HepG2 (cell line): ENCODE data around the gene B4GALT1. TPM values are rescaled to one million over a fixed set of nuclear protein-coding genes. Genes with fewer than 3 reads are reported as not detected.

Experiments used
- ATAC-seq: fragments of 200-7000 bp; cut with Tn5 transposase; 3 replicates; pipeline ENCODE4 v1.9.1; 2020; ENCODE audit warnings: mild to moderate bottlenecking, moderate library complexity
- BruUV-seq: library from RNA; stranded (reverse); fragments of 400-500 nt; replicated peaks from 2 replicates; lab custom pipeline; 2021; lab: Mats Ljungman, UMichigan
- CTCF ChIA-PET: fragments of 300-600 bp; formaldehyde crosslinking; extraction: SDS; loops from one replicate; lab custom pipeline; 2021; ENCODE audit warnings: low total read pairs, inconsistent platforms, low intra/inter-chr PET ratio; lab: Yijun Ruan, JAX
- POLR2A ChIA-PET: fragments of 350-600 bp; sonication (Branson Sonifier 250); formaldehyde crosslinking; loops from one replicate; lab custom pipeline; 2020; ENCODE audit warnings: antibody characterized with exemption, inconsistent platforms; lab: Yijun Ruan, JAX
- DNase-seq: peaks from one replicate; pipeline ENCODE4 v3.0.0-alpha.2; 2015; ENCODE audit warnings: low spot score
- FAIRE-seq: peaks from 3 replicates; lab custom pipeline; 2011; peaks lifted over from hg19 to GRCh38; lab: Jason Lieb, UNC
- H2AFZ ChIP-seq: one replicate; pipeline ENCODE4 v1.6.1; 2011; ENCODE audit warnings: low read length, inconsistent platforms
- H3K27ac ChIP-seq: fragments of 300-600 bp; 3 replicates; pipeline ENCODE4 v1.8.0; 2011; ENCODE audit warnings: mixed run types, mild to moderate bottlenecking, mixed read lengths, low read length, inconsistent platforms; ENCODE audit not compliant: insufficient read depth; ENCODE audit errors: extremely low read length
- H3K27me3 ChIP-seq, 2 experiments: fragments of 200-600 bp in 1 of 2; 2 replicates in 1 of 2; 3 replicates in 1 of 2; pipeline versions ENCODE4 v1.6.0 to v1.8.0; 2011; ENCODE audit warnings: low read length in 2 of 2, mild to moderate bottlenecking in 2 of 2, moderate library complexity in 2 of 2, inconsistent platforms in 1 of 2; ENCODE audit not compliant: insufficient read depth in 2 of 2, control insufficient read depth in 1 of 2
- H3K36me3 ChIP-seq, 2 experiments: fragments of 200-600 bp in 1 of 2; replicated peaks in 1 of 2; 2 replicates in 1 of 2; 3 replicates in 1 of 2; pipeline versions ENCODE4 v1.5.1 to v1.8.0; 2011; ENCODE audit warnings: low read length in 2 of 2, inconsistent platforms in 1 of 2; ENCODE audit not compliant: insufficient read depth in 2 of 2, control insufficient read depth in 1 of 2
- H3K4me1 ChIP-seq: 2 replicates; pipeline ENCODE4 v1.5.1; 2012; ENCODE audit warnings: low read length, inconsistent platforms; ENCODE audit not compliant: insufficient read depth
- H3K4me2 ChIP-seq: 2 replicates; pipeline ENCODE4 v1.6.0; 2011; ENCODE audit warnings: low read depth, low read length, inconsistent platforms
- H3K4me3 ChIP-seq, 3 experiments: fragments of 200-600 bp in 1 of 3; sonication (generic), shearing (Covaris generic) in 1 of 3; replicated peaks in 1 of 3; 2 replicates each; pipeline ENCODE4 v1.5.1; 2011 to 2016; ENCODE audit warnings: low read length in 3 of 3, inconsistent platforms in 2 of 3, low read depth in 2 of 3, mild to moderate bottlenecking in 2 of 3, control low read depth in 1 of 3, mixed read lengths in 1 of 3; ENCODE audit not compliant: insufficient read depth in 1 of 3
- H3K79me2 ChIP-seq: one replicate; pipeline ENCODE4 v1.6.1; 2011; ENCODE audit warnings: low read length, inconsistent platforms; ENCODE audit not compliant: insufficient read depth
- H3K9ac ChIP-seq: 2 replicates; pipeline ENCODE4 v1.6.0; 2011; ENCODE audit warnings: mild to moderate bottlenecking, low read depth, low read length, inconsistent platforms; ENCODE audit not compliant: insufficient read depth
- H3K9me3 ChIP-seq: 2 replicates; pipeline ENCODE4 v1.5.1; 2012; ENCODE audit warnings: mild to moderate bottlenecking, low read length
- H4K20me1 ChIP-seq: 2 replicates; pipeline ENCODE4 v1.6.0; 2011; ENCODE audit warnings: inconsistent platforms, mild to moderate bottlenecking, low read length, moderate library complexity; ENCODE audit not compliant: insufficient read depth
- ARNT ChIP-seq: fragments of 450-650 bp; IDR thresholded peaks from 2 replicates; pipeline ENCODE4 v1.6.1; 2017
- ASH2L ChIP-seq: fragments of 300-600, 200-600 bp; sonication (generic); IDR thresholded peaks from 2 replicates; pipeline ENCODE4 v1.7.0; 2017; ENCODE audit warnings: low read depth, mild to moderate bottlenecking, moderate library complexity, mixed read lengths, low read length; ENCODE audit not compliant: insufficient read length
- ATF1 ChIP-seq: IDR thresholded peaks from 2 replicates; pipeline ENCODE4 v1.6.1; 2016; ENCODE audit warnings: mild to moderate bottlenecking, control low read depth
- ATRX ChIP-seq: sonication (generic); formaldehyde crosslinking; IDR thresholded peaks from 2 replicates; pipeline ENCODE4 v1.4.0; 2020; ENCODE audit warnings: missing genetic modification reagents, borderline replicate concordance
- BORCS8-MEF2B ChIP-seq: sonication (generic); formaldehyde crosslinking; IDR thresholded peaks from 2 replicates; pipeline ENCODE4 v1.8.0; 2022; ENCODE audit warnings: mild to moderate bottlenecking, missing genetic modification reagents
- CEBPG ChIP-seq: IDR thresholded peaks from 2 replicates; pipeline ENCODE4 v1.6.1; 2016
- CHD2 ChIP-seq: IDR thresholded peaks from 2 replicates; pipeline ENCODE4 v1.6.1; 2011; ENCODE audit warnings: low read depth, low read length, improper control_type of control experiment
- GMEB2 ChIP-seq: IDR thresholded peaks from 2 replicates; pipeline ENCODE4 v1.6.1; 2016; ENCODE audit warnings: missing biosample characterization, missing genetic modification reagents, low read depth
- KMT2B ChIP-seq: IDR thresholded peaks from 2 replicates; pipeline ENCODE4 v1.6.1; 2016; ENCODE audit warnings: missing genetic modification reagents, missing compliant biosample characterization
- MNT ChIP-seq: fragments of 450-650 bp; IDR thresholded peaks from 2 replicates; pipeline ENCODE4 v1.6.1; 2016
- NFE2L1 ChIP-seq: sonication (generic); formaldehyde crosslinking; IDR thresholded peaks from 2 replicates; pipeline ENCODE4 v1.4.0; 2020; ENCODE audit warnings: missing genetic modification reagents, mild to moderate bottlenecking, borderline replicate concordance
- SATB2 ChIP-seq: sonication (generic); formaldehyde crosslinking; IDR thresholded peaks from 2 replicates; pipeline ENCODE4 v1.5.0; 2020; ENCODE audit warnings: missing genetic modification reagents
- SNAPC5 ChIP-seq: sonication (generic); formaldehyde crosslinking; IDR thresholded peaks from 2 replicates; pipeline ENCODE4 v1.8.1; 2023; ENCODE audit warnings: mild to moderate bottlenecking, missing genetic modification reagents, borderline replicate concordance
- SP1 ChIP-seq, 2 experiments: fragments of 450-650 bp in 1 of 2; sonication (generic) in 1 of 2; formaldehyde crosslinking in 1 of 2; IDR thresholded peaks; 2 replicates each; pipeline versions ENCODE4 v1.4.0 to v1.6.1; 2016 to 2020; ENCODE audit warnings: missing genetic modification reagents in 1 of 2
- THAP7 ChIP-seq: sonication (generic); formaldehyde crosslinking; IDR thresholded peaks from 2 replicates; pipeline ENCODE4 v1.8.1; 2023; ENCODE audit warnings: mild to moderate bottlenecking, missing genetic modification reagents
- TOPORS ChIP-seq: sonication (generic); formaldehyde crosslinking; IDR thresholded peaks from 2 replicates; pipeline ENCODE4 v1.8.0; 2023; ENCODE audit warnings: mild to moderate bottlenecking, missing genetic modification reagents
- ZEB1 ChIP-seq: IDR thresholded peaks from 2 replicates; pipeline ENCODE4 v1.6.1; 2012; ENCODE audit warnings: mild to moderate bottlenecking, low read depth, inconsistent platforms; ENCODE audit not compliant: insufficient replicate concordance
- ZNF275 ChIP-seq: sonication (generic); formaldehyde crosslinking; IDR thresholded peaks from 2 replicates; pipeline ENCODE4 v1.8.0; 2022; ENCODE audit warnings: missing genetic modification reagents, mild to moderate bottlenecking, inconsistent platforms, borderline replicate concordance
- ZNF335 ChIP-seq: sonication (generic); formaldehyde crosslinking; IDR thresholded peaks from 2 replicates; pipeline ENCODE4 v1.4.0; 2020; ENCODE audit warnings: missing genetic modification reagents
- ZNF598 ChIP-seq: sonication (generic); formaldehyde crosslinking; IDR thresholded peaks from 2 replicates; pipeline ENCODE4 v1.5.1; 2020; ENCODE audit warnings: mild to moderate bottlenecking, missing genetic modification reagents, borderline replicate concordance
- WGBS: methylation state at CpG from one replicate; pipeline ENCODE4 v1.1.6; 2017; ENCODE audit warnings: low lambda C conversion rate; 5-methylcytosine and 5-hydroxymethylcytosine counted together
- in situ Hi-C: cut with HindIII; loops from 2 replicates; pipeline ENCODE4 v1.10.0; 2017; ENCODE audit warnings: low pct_unique_long_range_greater_than_20kb; ENCODE audit not compliant: extremely low pct_ligation_motif_present
- intact Hi-C: fragments of 100-400 bp; cut with micrococcal nuclease; formaldehyde crosslinking; loops from one replicate; pipeline ENCODE4 v1.10.0; 2022; ENCODE audit not compliant: unreplicated experiment
- polyA plus RNA-seq, 8 experiments: library from polyadenylated mRNA; depleted of rRNA in 3 of 8; stranded (reverse) in 7 of 8; unstranded in 1 of 8; fragments of >200 nt; fragmentation: Illumina TruSeq in 4 of 8; extraction: Trizol in 4 of 8; gene quantifications; 2 replicates each; pipeline versions ENCODE4 v1.2.1 to v1.2.3, GENCODE V29; 2011 to 2016; ENCODE audit warnings: low read depth in 4 of 8, missing spikeins in 1 of 8, mixed read lengths in 1 of 8; ENCODE audit not compliant: insufficient read depth in 1 of 8
- total RNA-seq, 5 experiments: library from RNA; depleted of rRNA; stranded (reverse); fragments of >200 nt; fragmentation: Illumina TruSeq; extraction: Trizol; gene quantifications; 2 replicates each; pipeline ENCODE4 v1.2.3, GENCODE V29; 2016; ENCODE audit warnings: low read depth in 1 of 5

The B4GALT1 gene
- total and polyA plus RNA-seq, 2 of the 13 experiments (the other 11 are each of a cell fraction or from before 2014, with no cell fraction given) = 15.7 to 33.5 TPM

GRCh38 chr9:33153001-33153400 lies 14.1 kb downstream of the B4GALT1 start (continued):
- TF ChIP-seq SNAPC5 (CRISPR knock-in tag) (no peak), ATF1 (CRISPR knock-in tag) (no peak), TOPORS (CRISPR knock-in tag) (no peak), ZNF275 (CRISPR knock-in tag) (no peak)

GRCh38 chr9:33151601-33152000 lies 15.5 kb downstream of the B4GALT1 start:
- Histone ChIP-seq H3K9me3 (no peaks in the 10 kb centered on the region), H3K36me3 (0 out of 5 replicates have a peak, but pooled peaks cover 0 to 2% of the 10 kb centered on the region in 2 experiments), H3K27ac (peak overlapping the region; percentile 32), H3K4me2 (peak overlapping the region; percentile 41), H3K27me3 (no peaks in the 10 kb centered on the region), H4K20me1 (peaks cover 28% of the 10 kb centered on the region), H3K79me2 (peaks cover 87% of the 10 kb centered on the region), H3K4me3 (no peak overlapping the region), H3K4me1 (peaks cover 46% of the 10 kb centered on the region), H2AFZ (no peak overlapping the region), H3K9ac (no peak overlapping the region)
- FAIRE-seq (no peak), ATAC-seq (no peak; the same call in 2 of the 3 replicates), DNase-seq (no peak)
- ChIA-PET POLR2A (interaction anchor here (1.1 to 1.5 kb wide), 7 partner anchors 8 to 75 kb away, joined by 3 to 8 read pairs (median 3); partner anchors contain the start of genes B4GALT1 and SMU1), CTCF (no interaction called here)
- no peak for TF ChIP-seq NFE2L1 (CRISPR knock-in tag)
- no peak for TF ChIP-seq ZNF335 (CRISPR knock-in tag)
- TF ChIP-seq CHD2 = no peak
- TF ChIP-seq ZEB1 = no peak
- no peak for TF ChIP-seq SATB2 (CRISPR knock-in tag)
- no peak for TF ChIP-seq THAP7 (CRISPR knock-in tag)
- no peak for TF ChIP-seq BORCS8-MEF2B
- TF ChIP-seq ASH2L = no peak
- TF ChIP-seq SP1 (IDR thresholded peaks at IDR 0.05) = no peak
- no peak for TF ChIP-seq SP1 (CRISPR knock-in tag; IDR thresholded peaks at IDR 0.05)
- TF ChIP-seq ATRX (CRISPR knock-in tag) = no peak
- TF ChIP-seq CEBPG (CRISPR knock-in tag) = no peak
- no peak for TF ChIP-seq GMEB2 (CRISPR knock-in tag)
- TF ChIP-seq ZNF598 (CRISPR knock-in tag) = no peak
- no peak for TF ChIP-seq KMT2B (CRISPR knock-in tag)
- TF ChIP-seq ARNT = no peak
- TF ChIP-seq MNT = no peak
- WGBS = 96% methylated on average over 2 of the region's 2 CpGs
- no TSS peak for BruUV-seq
- in situ Hi-C loops (no loop called here), intact Hi-C loops (loop anchor here (1.0 kb wide), 1 partner anchor 11 kb away; no protein-coding TSS in a partner anchor)
